GM18951 (cell line): ENCODE data around the gene HOXA10.

Experiments
- POLR2A ChIP-seq: IDR thresholded peaks from 4 replicates; pipeline ENCODE4 v1.6.1; 2011; ENCODE audit warnings: mild to moderate bottlenecking; ENCODE audit not compliant: insufficient read length, insufficient read depth; ENCODE audit errors: extremely low read depth
- in situ Hi-C: fragments of 300-500 bp; cut with MboI; formaldehyde crosslinking; loops from one replicate; pipeline ENCODE4 v1.12.0; 2022; ENCODE audit warnings: low sequenced_read_pairs, mixed read lengths, inconsistent platforms; ENCODE audit not compliant: unreplicated experiment

The HOXA10 gene

GRCh38 chr7:27122077-27122910 is 51.8 kb downstream of the HOXA10 start:
- in situ Hi-C loops: no loop called here

GRCh38 chr7:27121684-27122076 is 52.4 kb downstream of the HOXA10 start:
- in situ Hi-C loops: no loop called here
- TF ChIP-seq POLR2A: no peak

More at GRCh38 chr7:27122077-27122910, 51.8 kb downstream of the HOXA10 start:
- TF ChIP-seq POLR2A: no peak
